Erythroblast (primary cell): Measurements from ENCODE around the gene CCL19.

Experiments used
- GATA1 ChIP-seq: IDR thresholded peaks from 2 replicates; pipeline ENCODE4 v1.6.1; 2011; ENCODE audit warnings: low read depth, mild to moderate bottlenecking, control low read depth, low read length, moderate library complexity
- POLR2A ChIP-seq: IDR thresholded peaks from 2 replicates; pipeline ENCODE4 v1.6.1; 2011; ENCODE audit warnings: mild to moderate bottlenecking, low read length

DNA sequence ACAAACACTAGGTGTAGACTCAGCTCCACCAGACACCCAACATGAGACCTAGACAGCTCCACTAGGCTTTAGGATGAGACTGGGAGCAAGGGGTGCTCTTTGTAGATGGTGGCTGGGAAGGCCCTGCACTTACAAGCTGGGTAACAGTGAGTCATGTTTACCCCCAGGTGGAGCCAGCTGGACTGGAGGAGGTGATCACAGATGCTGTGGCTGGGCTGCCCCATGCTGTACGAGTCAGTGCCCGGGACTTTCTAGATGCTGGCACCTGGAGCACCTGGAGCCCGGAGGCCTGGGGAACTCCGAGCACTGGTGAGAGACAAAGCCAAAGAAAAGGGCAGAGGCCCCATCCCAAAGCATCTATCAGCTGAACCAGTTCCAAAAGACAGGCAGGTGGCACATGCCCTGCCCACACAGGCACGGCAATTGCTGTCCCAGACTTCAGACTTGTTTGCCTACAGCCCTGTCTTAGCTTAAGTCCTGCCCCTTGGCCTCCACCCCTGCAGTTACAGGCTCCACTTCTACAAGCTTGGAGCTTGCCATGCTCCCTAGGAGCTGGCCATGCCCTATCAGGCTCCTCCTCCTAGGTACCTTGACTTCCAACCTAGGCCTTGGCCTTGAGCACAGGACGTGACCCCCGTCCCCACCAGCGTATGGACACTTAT lies 31.4 kb downstream of the CCL19 start:
- no peak for TF ChIP-seq POLR2A
- no peak for TF ChIP-seq GATA1
